ENCODE data around the gene ENTREP3. TPM values are rescaled to one million over a fixed set of nuclear protein-coding genes. Genes with fewer than 3 reads are reported as not detected.

Gene ENTREP3
- total RNA-seq, 6 experiments from 2014 or later, result 53.6 to 81.3 (median 58.8) TPM

- H3K27me3 Mint-ChIP-seq (ENCODE audit: insufficient read depth), result no peaks in the 10 kb centered on the region; the same call in 1 of the 2 replicates
- no peak overlapping the region for H3K27ac Mint-ChIP-seq
- no peak for DNase-seq
- no peak for TF ChIP-seq CTCF (IDR thresholded peaks at IDR 0.05)
- no peak overlapping the region for H3K4me3 Mint-ChIP-seq
- H3K4me1 Mint-ChIP-seq (ENCODE audit: low read depth), result peaks cover 35% of the 10 kb centered on the region
- H3K36me3 Mint-ChIP-seq (ENCODE audit: low read depth), result peaks cover 5% of the 10 kb centered on the region
- no peaks in the 10 kb centered on the region for H3K9me3 Mint-ChIP-seq
Observed at GRCh38 chr1:155205969-155206593, 49.2 kb downstream of the ENTREP3 start.

- Mint-ChIP-seq H3K36me3 (ENCODE audit: low read depth) (peaks cover 5% of the 10 kb centered on the region), H3K4me3 (no peak overlapping the region), H3K4me1 (ENCODE audit: low read depth) (peaks cover 27% of the 10 kb centered on the region), H3K27ac (no peak overlapping the region), H3K9me3 (no peaks in the 10 kb centered on the region), H3K27me3 (ENCODE audit: insufficient read depth) (peaks cover 2% of the 10 kb centered on the region; the same call in 1 of the 2 replicates)
- TF ChIP-seq CTCF (IDR thresholded peaks at IDR 0.05), result no peak
- DNase-seq, result no peak
Observed at GRCh38 chr1:155205035-155205434, 50.2 kb downstream of the ENTREP3 start.

GRCh38 chr1:155202731-155203515 is 52.4 kb downstream of the ENTREP3 start:
- Mint-ChIP-seq H3K27me3 (ENCODE audit: insufficient read depth) (peaks cover 4% of the 10 kb centered on the region; the same call in 1 of the 2 replicates), H3K36me3 (ENCODE audit: low read depth) (peaks cover 11% of the 10 kb centered on the region), H3K27ac (peak overlapping the region; percentile 34; the same call in 1 of the 2 replicates), H3K4me3 (no peak overlapping the region), H3K9me3 (no peaks in the 10 kb centered on the region), H3K4me1 (ENCODE audit: low read depth) (peaks cover 14% of the 10 kb centered on the region)
- TF ChIP-seq CTCF (IDR thresholded peaks at IDR 0.05), result no peak
- DNase-seq, result no peak

- DNase-seq, result no peak
Observed at GRCh38 chr1:155202198-155202597, 53.1 kb downstream of the ENTREP3 start.

GRCh38 chr1:155200920-155201319 is 54.4 kb downstream of the ENTREP3 start:
- no peak overlapping the region for H3K27ac Mint-ChIP-seq
- TF ChIP-seq CTCF (IDR thresholded peaks at IDR 0.05), result no peak
- no peak overlapping the region for H3K4me3 Mint-ChIP-seq
- peaks cover 9% of the 10 kb centered on the region for H3K4me1 Mint-ChIP-seq (ENCODE audit: low read depth)
- peaks cover 4% of the 10 kb centered on the region; the same call in 1 of the 2 replicates for H3K27me3 Mint-ChIP-seq (ENCODE audit: insufficient read depth)
- no peak for DNase-seq
- peaks cover 23% of the 10 kb centered on the region for H3K36me3 Mint-ChIP-seq (ENCODE audit: low read depth)
- no peaks in the 10 kb centered on the region for H3K9me3 Mint-ChIP-seq

More at GRCh38 chr1:155202198-155202597, 53.1 kb downstream of the ENTREP3 start:
- H3K4me1 Mint-ChIP-seq (ENCODE audit: low read depth), result peaks cover 7% of the 10 kb centered on the region
- no peak overlapping the region for H3K4me3 Mint-ChIP-seq
- peaks cover 16% of the 10 kb centered on the region for H3K36me3 Mint-ChIP-seq (ENCODE audit: low read depth)
- no peaks in the 10 kb centered on the region for H3K9me3 Mint-ChIP-seq
- H3K27me3 Mint-ChIP-seq (ENCODE audit: insufficient read depth), result peaks cover 4% of the 10 kb centered on the region; the same call in 1 of the 2 replicates
- no peak overlapping the region for H3K27ac Mint-ChIP-seq
- TF ChIP-seq CTCF (IDR thresholded peaks at IDR 0.05), result no peak
